Measurements from ENCODE around the gene XXYLT1. TPM values are rescaled to one million over a fixed set of nuclear protein-coding genes. Genes with fewer than 3 reads are reported as not detected.

The XXYLT1 gene
- total and polyA plus RNA-seq, 10 of the 15 experiments (the other 5 are each of a cell fraction or from before 2014, with no cell fraction given): 1.2 to 14.2 (median 9.3) TPM

DNA sequence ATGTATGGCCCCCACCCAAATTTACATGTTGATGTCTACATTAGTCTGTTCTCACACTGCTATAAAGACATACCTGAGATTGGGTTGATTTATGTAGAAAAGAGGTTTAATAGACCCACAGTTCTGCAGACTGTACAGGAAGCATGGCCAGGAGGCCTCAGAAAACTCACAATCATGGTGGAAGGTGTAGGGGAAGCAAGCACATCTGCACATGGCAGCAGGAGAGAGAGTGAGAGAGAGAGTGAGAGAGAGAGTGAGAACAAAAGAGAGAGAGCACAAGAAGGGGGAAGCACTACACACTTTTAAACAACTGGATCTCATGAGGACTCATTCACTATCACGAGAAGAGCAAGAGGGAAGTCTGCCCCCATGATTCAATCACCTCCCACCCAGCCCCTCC is 130.5 kb downstream of the XXYLT1 start:
- TF ChIP-seq, protein P1, sequence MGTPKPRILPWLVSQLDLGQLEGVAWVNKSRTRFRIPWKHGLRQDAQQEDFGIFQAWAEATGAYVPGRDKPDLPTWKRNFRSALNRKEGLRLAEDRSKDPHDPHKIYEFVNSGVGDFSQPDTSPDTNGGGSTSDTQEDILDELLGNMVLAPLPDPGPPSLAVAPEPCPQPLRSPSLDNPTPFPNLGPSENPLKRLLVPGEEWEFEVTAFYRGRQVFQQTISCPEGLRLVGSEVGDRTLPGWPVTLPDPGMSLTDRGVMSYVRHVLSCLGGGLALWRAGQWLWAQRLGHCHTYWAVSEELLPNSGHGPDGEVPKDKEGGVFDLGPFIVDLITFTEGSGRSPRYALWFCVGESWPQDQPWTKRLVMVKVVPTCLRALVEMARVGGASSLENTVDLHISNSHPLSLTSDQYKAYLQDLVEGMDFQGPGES (IDR thresholded peaks at IDR 0.05): no peak
- TF ChIP-seq NFYB (IDR thresholded peaks at IDR 0.05; ENCODE audit: insufficient read depth, low read depth, low read length) (no peak), SMAD5 (IDR thresholded peaks at IDR 0.05; ENCODE audit: low read depth) (no peak), CREM (IDR thresholded peaks at IDR 0.05; ENCODE audit: low read depth) (no peak), BMI1 (IDR thresholded peaks at IDR 0.05; ENCODE audit: borderline replicate concordance) (no peak), IKZF2 (IDR thresholded peaks at IDR 0.05) (no peak)
- TF ChIP-seq, protein P2, sequence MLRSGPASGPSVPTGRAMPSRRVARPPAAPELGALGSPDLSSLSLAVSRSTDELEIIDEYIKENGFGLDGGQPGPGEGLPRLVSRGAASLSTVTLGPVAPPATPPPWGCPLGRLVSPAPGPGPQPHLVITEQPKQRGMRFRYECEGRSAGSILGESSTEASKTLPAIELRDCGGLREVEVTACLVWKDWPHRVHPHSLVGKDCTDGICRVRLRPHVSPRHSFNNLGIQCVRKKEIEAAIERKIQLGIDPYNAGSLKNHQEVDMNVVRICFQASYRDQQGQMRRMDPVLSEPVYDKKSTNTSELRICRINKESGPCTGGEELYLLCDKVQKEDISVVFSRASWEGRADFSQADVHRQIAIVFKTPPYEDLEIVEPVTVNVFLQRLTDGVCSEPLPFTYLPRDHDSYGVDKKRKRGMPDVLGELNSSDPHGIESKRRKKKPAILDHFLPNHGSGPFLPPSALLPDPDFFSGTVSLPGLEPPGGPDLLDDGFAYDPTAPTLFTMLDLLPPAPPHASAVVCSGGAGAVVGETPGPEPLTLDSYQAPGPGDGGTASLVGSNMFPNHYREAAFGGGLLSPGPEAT (IDR thresholded peaks at IDR 0.05; ENCODE audit: low read depth): no peak
- ATAC-seq (no peak), FAIRE-seq (no peak), DNase-seq (ENCODE audit: low read depth, low spot score) (no peak)
- no TSS peak for BruUV-seq (replicated peaks)
- H3K27ac ChIP-seq (ENCODE audit: control insufficient read depth, insufficient read depth): no peak overlapping the region
- no peaks in the 10 kb centered on the region for H3K79me2 ChIP-seq (ENCODE audit: control insufficient read depth, insufficient read depth, low read length)
- no peaks in the 10 kb centered on the region for H4K20me1 ChIP-seq (ENCODE audit: control insufficient read depth, insufficient read depth)
- no peak overlapping the region for H3K9ac ChIP-seq (ENCODE audit: control insufficient read depth, insufficient read depth, low read length)
- WGBS (ENCODE audit: insufficient coverage, insufficient replicate concordance, low lambda C conversion rate, missing lambda C conversion rate): 100% methylated on average over 1 of the region's 1 CpG
- peaks cover 24% of the 10 kb centered on the region for H3K4me1 ChIP-seq (ENCODE audit: control insufficient read depth, insufficient read depth, low read length)
- ChIA-PET SMC1A (ENCODE audit: uncharacterized antibody, unreplicated experiment) (interaction anchor here (0.7 to 8.7 kb wide), 4 partner anchors 8 to 11 kb away, joined by 3 to 178 read pairs (median 14); no protein-coding TSS in a partner anchor), RAD21 (ENCODE audit: unreplicated experiment) (interaction anchor here (1.2 kb wide), 1 partner anchor 112 kb away, joined by 3 read pairs; no protein-coding TSS in a partner anchor), POLR2A (interaction anchor here (2.0 to 2.9 kb wide), 4 partner anchors 7 to 10 kb away, joined by 4 to 14 read pairs (median 12); no protein-coding TSS in a partner anchor), CTCF (interaction anchor here (0.9 kb wide), 1 partner anchor 468 kb away, joined by 3 read pairs; no protein-coding TSS in a partner anchor)
- in situ Hi-C loops (cut with MboI): loop anchor here (25.0 kb wide), 2 partner anchors 397 to 1297 kb away; partner anchors contain the start of genes PPP1R2 and UBXN7
- no peak overlapping the region for H2AFZ ChIP-seq (ENCODE audit: control insufficient read depth, low read depth, low read length)
- peaks cover 8% of the 10 kb centered on the region for H3K9me3 ChIP-seq (replicated peaks; ENCODE audit: control insufficient read depth, insufficient read depth, low read length)
- no peak overlapping the region for H3K4me3 ChIP-seq
- H3K27me3 ChIP-seq (replicated peaks in 1 of 2; ENCODE audit: control insufficient read depth in 2 of 2, insufficient read depth in 2 of 2, low read length in 1 of 2): no peaks in the 10 kb centered on the region
- no peaks in the 10 kb centered on the region for H3K36me3 ChIP-seq (ENCODE audit: control insufficient read depth in 2 of 2, insufficient read depth in 2 of 2, low read length in 1 of 2)
- intact Hi-C loops (cut with micrococcal nuclease; ENCODE audit: unreplicated experiment): no loop called here
- H3K4me2 ChIP-seq (ENCODE audit: control insufficient read depth, insufficient read depth): no peak overlapping the region
